Left renal pelvis (tissue), 4 donors: ENCODE results near the gene CD244. TPM values are rescaled to one million over a fixed set of nuclear protein-coding genes. Genes with fewer than 3 reads are reported as not detected.
"Not testable (repeated sequence)": the region's sequence is repeated elsewhere in the genome, so short reads cannot be mapped to it uniquely, and the experiment has no call there.

Experiments used
- DNase-seq, 4 donors: peaks; one replicate each; pipeline ENCODE4 v3.0.0-alpha.2; 2013; ENCODE audit warnings: low read depth in 4 of 4, low spot score in 3 of 4
- polyA plus RNA-seq, 4 donors: library from polyadenylated mRNA; unstranded; fragments of 120-200 nt; gene quantifications; one replicate each; pipeline ENCODE4 v1.2.1, GENCODE V29; 2013; ENCODE audit not compliant: insufficient read length in 4 of 4

Gene CD244
- polyA plus RNA-seq, 4 donors: 0.07 to 0.42 (median 0.19) TPM

DNA sequence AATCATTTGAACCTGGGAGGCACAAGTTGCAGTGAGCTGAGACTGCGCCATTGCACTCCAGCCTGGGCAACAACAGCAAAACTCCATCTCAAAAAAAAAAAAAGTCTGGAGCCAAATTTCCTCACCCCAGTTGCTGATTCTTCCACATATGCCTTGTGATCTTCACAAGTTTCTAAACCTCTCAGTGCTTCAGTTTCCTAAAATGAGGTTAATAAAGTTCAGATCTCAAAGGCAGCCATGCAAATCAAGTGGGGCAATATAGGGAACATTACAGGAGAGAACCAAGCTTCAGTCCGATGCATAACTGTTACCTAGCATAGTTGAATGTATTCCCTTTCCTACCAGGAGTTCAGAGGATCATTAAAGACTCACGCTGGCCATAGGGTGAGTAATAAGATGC lies 17.5 kb upstream of the CD244 start:
- no peak for DNase-seq

DNA sequence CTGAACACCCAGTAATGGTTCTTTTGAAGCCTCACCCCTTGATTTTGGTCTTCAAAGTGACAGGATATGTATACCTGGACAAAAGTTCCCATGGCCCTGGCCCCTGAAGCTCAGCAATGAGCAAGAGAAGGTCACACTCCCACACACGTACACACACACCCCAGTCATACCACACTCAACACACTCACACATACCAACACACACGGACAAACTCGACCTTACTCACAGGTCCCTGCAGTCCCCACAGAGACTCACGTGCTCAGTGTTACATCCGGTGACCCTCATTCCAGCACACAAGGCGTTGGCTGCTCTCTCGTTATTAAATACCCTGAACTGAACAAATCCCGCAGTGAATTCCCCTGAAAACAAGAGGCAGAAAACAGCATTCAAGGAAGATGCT lies 16.4 kb upstream of the CD244 start:
- DNase-seq: no peak

GRCh38 chr1:160877221-160877620 lies 14.5 kb upstream of the CD244 start:
- DNase-seq: no peak

DNA sequence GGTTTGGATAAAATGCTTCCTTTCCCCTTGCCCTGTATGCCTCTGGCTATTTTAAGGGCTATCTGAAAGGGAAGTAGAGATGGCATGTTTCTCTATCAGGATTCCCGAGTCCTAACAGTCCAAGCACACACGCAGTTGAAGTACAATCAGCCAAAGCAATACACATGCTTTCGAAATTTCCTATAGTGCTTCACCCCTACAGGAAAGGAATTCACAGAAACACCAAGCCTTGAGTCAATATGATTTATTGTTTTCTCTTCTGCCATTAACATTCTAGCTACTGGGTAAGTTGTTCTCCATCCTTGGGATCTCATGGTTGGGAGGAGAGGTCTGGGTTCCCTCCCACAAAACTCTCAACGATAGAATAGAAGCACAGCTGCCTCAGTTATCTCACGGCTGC lies 13.6 kb upstream of the CD244 start:
- DNase-seq: no peak

DNA sequence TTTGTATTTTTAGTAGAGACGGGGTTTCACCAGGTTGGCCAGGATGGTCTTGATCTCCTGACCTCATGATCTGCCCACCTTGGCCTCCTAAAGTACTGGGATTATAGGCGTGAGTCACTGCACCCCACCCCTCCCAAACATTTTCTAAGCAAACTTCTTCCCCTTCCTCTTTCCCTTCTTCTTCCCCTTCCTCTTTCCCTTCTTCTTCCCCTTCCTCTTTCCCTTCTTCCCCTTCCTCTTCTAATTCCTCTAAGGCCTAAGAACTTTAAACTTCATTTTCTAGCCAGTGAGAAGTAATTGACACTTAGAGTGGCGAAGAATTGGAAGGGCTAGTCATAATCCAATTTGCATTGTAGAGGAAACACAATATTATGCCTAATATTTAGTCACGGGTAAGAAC lies 12.9 kb upstream of the CD244 start:
- DNase-seq: not testable (repeated sequence)

DNA sequence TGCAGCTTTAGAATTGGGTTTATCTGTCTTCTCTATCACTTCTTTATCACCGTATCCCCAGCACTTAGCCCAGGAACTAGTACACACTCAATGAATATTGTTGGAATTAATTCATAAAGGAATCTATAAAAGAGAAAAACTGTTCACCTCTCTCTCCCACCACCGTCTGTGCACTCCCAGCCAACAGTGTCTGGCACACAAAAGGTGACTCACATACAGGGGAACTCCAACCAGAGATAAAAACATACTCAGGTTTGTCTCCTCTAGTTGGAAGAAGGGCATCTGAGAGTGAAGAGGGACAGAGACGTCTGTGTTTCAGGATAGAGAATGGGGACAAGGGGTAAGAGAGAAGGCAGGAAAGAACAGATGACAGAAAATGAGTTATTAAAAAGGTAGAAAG lies 12.2 kb upstream of the CD244 start:
- DNase-seq: no peak

DNA sequence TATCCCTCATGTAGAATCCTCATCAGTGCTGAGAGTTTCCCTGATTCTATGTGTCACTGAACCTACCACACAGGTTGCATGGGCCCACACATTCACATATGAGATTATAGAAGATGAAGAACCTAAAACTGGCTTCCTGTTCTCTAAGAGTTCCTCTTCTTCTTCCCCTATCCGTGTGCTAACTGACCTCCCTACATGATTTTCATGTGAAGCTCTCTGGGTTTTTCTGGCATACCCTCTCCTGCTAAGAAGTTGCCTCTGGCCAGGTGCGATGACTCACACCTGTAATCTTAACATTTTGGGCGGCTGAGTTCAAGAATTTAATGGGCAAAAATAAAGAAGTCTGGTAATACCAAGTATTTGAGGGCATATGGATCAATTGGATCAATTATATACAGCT lies 5.5 kb upstream of the CD244 start:
- DNase-seq: no peak

GRCh38 chr1:160867651-160868050 lies 5.0 kb upstream of the CD244 start:
- DNase-seq: not testable (repeated sequence)

- DNase-seq: no peak
Measured at GRCh38 chr1:160866695-160867260, 4.1 kb upstream of the CD244 start.

DNA sequence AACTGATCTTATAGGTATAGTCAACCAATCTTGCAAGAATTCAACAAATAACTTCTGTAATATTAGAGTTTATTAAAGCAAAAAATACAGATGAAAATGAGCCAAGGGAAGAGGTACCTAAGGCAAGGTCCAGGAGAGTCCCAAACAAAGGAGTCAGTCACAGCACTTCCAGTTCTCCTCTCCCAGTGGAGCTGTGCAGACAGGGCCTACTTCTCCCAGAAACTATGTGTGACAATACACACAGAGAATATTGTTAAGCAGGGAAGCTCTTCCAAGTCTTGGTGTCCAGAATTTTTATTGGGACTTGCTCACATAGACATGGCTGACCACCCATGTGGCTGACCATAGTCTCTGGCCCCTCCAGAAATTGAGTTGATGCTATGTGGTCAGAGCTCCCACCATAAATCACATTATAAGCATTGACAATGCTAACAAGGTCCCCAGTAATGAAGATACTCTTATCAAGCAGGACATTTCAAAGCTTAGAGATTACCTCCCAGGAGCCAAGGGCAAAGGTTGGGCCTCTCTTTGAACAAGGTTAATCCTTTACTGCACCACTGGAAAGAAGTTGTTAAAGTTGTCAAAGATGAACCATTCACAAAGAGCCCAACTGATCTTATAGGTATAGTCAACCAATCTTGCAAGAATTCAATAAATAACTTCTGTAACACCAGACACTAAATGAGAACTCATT lies 3.5 kb upstream of the CD244 start:
- DNase-seq: no peak

DNA sequence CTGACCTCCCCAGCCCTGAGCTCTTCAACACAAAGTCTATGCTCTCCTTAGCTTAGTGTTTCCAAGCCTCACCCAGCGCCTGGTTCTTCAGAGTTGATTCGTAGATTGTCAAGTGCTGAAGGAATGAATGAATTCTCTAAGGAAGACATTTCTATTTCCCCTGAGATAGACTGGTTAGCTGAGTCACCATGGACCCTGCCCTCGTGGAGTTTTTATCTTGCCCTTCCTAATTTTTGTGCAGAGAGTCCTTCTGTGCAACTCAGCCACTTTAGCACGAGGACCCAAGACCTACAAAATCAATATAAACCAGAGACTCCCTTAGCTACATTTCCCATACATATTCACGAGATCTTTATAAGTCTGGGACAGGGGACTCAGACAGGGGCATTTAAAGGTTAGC lies 2.6 kb upstream of the CD244 start:
- DNase-seq: no peak

- no peak for DNase-seq
Measured at GRCh38 chr1:160864173-160864572, 1.5 kb upstream of the CD244 start.

DNA sequence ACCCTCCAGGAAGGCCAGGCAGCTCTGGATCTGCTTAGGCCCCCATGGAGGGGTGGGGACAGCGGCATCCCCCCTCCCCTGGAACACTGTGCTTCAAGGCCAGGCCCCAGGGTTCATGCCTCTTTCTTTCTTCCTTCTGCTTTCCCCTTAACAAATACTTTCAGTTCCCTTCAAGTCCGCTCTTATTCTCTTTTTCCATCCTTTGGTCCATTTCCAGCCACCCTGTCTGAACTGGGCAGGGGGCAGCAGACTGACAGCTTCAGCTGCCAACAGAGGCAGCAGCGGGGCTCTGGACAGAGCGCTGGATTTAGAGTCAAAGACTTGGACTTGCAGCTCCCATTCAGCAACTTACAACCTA lies 1.1 kb upstream of the CD244 start:
- no peak for DNase-seq

GRCh38 chr1:160863061-160863773 lies 530 bp upstream of the CD244 start:
- no peak for DNase-seq

- DNase-seq: no peak
Measured at GRCh38 chr1:160860840-160861505, 1.7 kb downstream of the CD244 start.

GRCh38 chr1:160859166-160859565 lies 3.5 kb downstream of the CD244 start:
- no peak for DNase-seq

- DNase-seq: no peak
Measured at GRCh38 chr1:160858507-160858906, 4.2 kb downstream of the CD244 start.

DNA sequence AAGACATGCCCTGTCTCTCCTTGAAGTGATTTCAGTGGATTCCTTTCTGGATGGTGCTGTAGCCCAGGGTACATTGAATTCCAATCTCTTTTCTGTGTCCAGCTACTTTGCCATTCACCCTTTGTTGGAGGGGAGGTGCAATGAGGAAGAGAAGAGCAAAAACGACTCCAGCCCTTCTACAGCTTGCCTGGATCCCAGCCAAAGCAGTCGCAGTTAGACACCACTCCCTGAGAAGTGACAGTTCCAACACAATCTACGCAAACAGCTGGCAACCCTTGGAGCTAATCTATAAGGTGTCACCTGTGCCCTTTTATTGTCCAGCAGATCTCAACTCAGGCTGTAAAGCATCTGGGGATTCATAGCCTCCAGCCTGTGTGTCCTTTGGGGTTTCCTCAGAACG lies 4.6 kb downstream of the CD244 start:
- DNase-seq: no peak

GRCh38 chr1:160855181-160855981 lies 7.3 kb downstream of the CD244 start:
- DNase-seq: no peak

- DNase-seq: no peak
Measured at GRCh38 chr1:160853754-160854153, 8.9 kb downstream of the CD244 start.

GRCh38 chr1:160853014-160853413 lies 9.7 kb downstream of the CD244 start:
- no peak for DNase-seq
